HepG2 (cell line): ENCODE results near the gene OSBPL10. TPM values are rescaled to one million over a fixed set of nuclear protein-coding genes. Genes with fewer than 3 reads are reported as not detected.

Source experiments
- ATAC-seq: fragments of 200-7000 bp; cut with Tn5 transposase; 3 replicates; pipeline ENCODE4 v1.9.1; 2020; ENCODE audit warnings: mild to moderate bottlenecking, moderate library complexity
- BruUV-seq: library from RNA; stranded (reverse); fragments of 400-500 nt; replicated peaks from 2 replicates; lab custom pipeline; 2021; lab: Mats Ljungman, UMichigan
- CTCF ChIA-PET: fragments of 300-600 bp; formaldehyde crosslinking; extraction: SDS; loops from one replicate; lab custom pipeline; 2021; ENCODE audit warnings: low total read pairs, inconsistent platforms, low intra/inter-chr PET ratio; lab: Yijun Ruan, JAX
- POLR2A ChIA-PET: fragments of 350-600 bp; sonication (Branson Sonifier 250); formaldehyde crosslinking; loops from one replicate; lab custom pipeline; 2020; ENCODE audit warnings: antibody characterized with exemption, inconsistent platforms; lab: Yijun Ruan, JAX
- DNase-seq: peaks from one replicate; pipeline ENCODE4 v3.0.0-alpha.2; 2015; ENCODE audit warnings: low spot score
- FAIRE-seq: peaks from 3 replicates; lab custom pipeline; 2011; peaks lifted over from hg19 to GRCh38; lab: Jason Lieb, UNC
- H2AFZ ChIP-seq: one replicate; pipeline ENCODE4 v1.6.1; 2011; ENCODE audit warnings: low read length, inconsistent platforms
- H3K27ac ChIP-seq: fragments of 300-600 bp; 3 replicates; pipeline ENCODE4 v1.8.0; 2011; ENCODE audit warnings: mixed run types, mild to moderate bottlenecking, mixed read lengths, low read length, inconsistent platforms; ENCODE audit not compliant: insufficient read depth; ENCODE audit errors: extremely low read length
- H3K27me3 ChIP-seq, 2 experiments: fragments of 200-600 bp in 1 of 2; 2 replicates in 1 of 2; 3 replicates in 1 of 2; pipeline versions ENCODE4 v1.6.0 to v1.8.0; 2011; ENCODE audit warnings: low read length in 2 of 2, mild to moderate bottlenecking in 2 of 2, moderate library complexity in 2 of 2, inconsistent platforms in 1 of 2; ENCODE audit not compliant: insufficient read depth in 2 of 2, control insufficient read depth in 1 of 2
- H3K36me3 ChIP-seq, 2 experiments: fragments of 200-600 bp in 1 of 2; replicated peaks in 1 of 2; 2 replicates in 1 of 2; 3 replicates in 1 of 2; pipeline versions ENCODE4 v1.5.1 to v1.8.0; 2011; ENCODE audit warnings: low read length in 2 of 2, inconsistent platforms in 1 of 2; ENCODE audit not compliant: insufficient read depth in 2 of 2, control insufficient read depth in 1 of 2
- H3K4me1 ChIP-seq: 2 replicates; pipeline ENCODE4 v1.5.1; 2012; ENCODE audit warnings: low read length, inconsistent platforms; ENCODE audit not compliant: insufficient read depth
- H3K4me2 ChIP-seq: 2 replicates; pipeline ENCODE4 v1.6.0; 2011; ENCODE audit warnings: low read depth, low read length, inconsistent platforms
- H3K4me3 ChIP-seq, 3 experiments: fragments of 200-600 bp in 1 of 3; sonication (generic), shearing (Covaris generic) in 1 of 3; replicated peaks in 1 of 3; 2 replicates each; pipeline ENCODE4 v1.5.1; 2011 to 2016; ENCODE audit warnings: low read length in 3 of 3, inconsistent platforms in 2 of 3, low read depth in 2 of 3, mild to moderate bottlenecking in 2 of 3, control low read depth in 1 of 3, mixed read lengths in 1 of 3; ENCODE audit not compliant: insufficient read depth in 1 of 3
- H3K79me2 ChIP-seq: one replicate; pipeline ENCODE4 v1.6.1; 2011; ENCODE audit warnings: low read length, inconsistent platforms; ENCODE audit not compliant: insufficient read depth
- H3K9ac ChIP-seq: 2 replicates; pipeline ENCODE4 v1.6.0; 2011; ENCODE audit warnings: mild to moderate bottlenecking, low read depth, low read length, inconsistent platforms; ENCODE audit not compliant: insufficient read depth
- H3K9me3 ChIP-seq: 2 replicates; pipeline ENCODE4 v1.5.1; 2012; ENCODE audit warnings: mild to moderate bottlenecking, low read length
- H4K20me1 ChIP-seq: 2 replicates; pipeline ENCODE4 v1.6.0; 2011; ENCODE audit warnings: inconsistent platforms, mild to moderate bottlenecking, low read length, moderate library complexity; ENCODE audit not compliant: insufficient read depth
- CC2D1A ChIP-seq: sonication (generic); formaldehyde crosslinking; IDR thresholded peaks from 2 replicates; pipeline ENCODE4 v1.8.1; 2023; ENCODE audit warnings: mild to moderate bottlenecking, missing genetic modification reagents
- CCDC6 ChIP-seq: sonication (generic); formaldehyde crosslinking; IDR thresholded peaks from 2 replicates; pipeline ENCODE4 v1.8.1; 2022; ENCODE audit warnings: mild to moderate bottlenecking, missing genetic modification reagents, moderate library complexity
- CREB1 ChIP-seq, 2 experiments: fragments of 450-650 bp in 1 of 2; IDR thresholded peaks; 2 replicates each; pipeline ENCODE4 v1.6.1; 2016 to 2017; ENCODE audit warnings: control low read depth in 1 of 2, mild to moderate bottlenecking in 1 of 2, missing compliant biosample characterization in 1 of 2, missing genetic modification characterization in 1 of 2
- GATAD2A ChIP-seq: IDR thresholded peaks from 2 replicates; pipeline ENCODE4 v1.6.1; 2016
- HDAC2 ChIP-seq: sonication (generic); formaldehyde crosslinking; IDR thresholded peaks from 2 replicates; pipeline ENCODE4 v1.4.0; 2020; ENCODE audit warnings: missing genetic modification reagents
- HOXA3 ChIP-seq: sonication (generic); formaldehyde crosslinking; IDR thresholded peaks from 2 replicates; pipeline ENCODE4 v1.5.0; 2020; ENCODE audit warnings: missing genetic modification reagents
- MAFG ChIP-seq: sonication (generic); formaldehyde crosslinking; IDR thresholded peaks from 2 replicates; pipeline ENCODE4 v1.5.1; 2020; ENCODE audit warnings: mild to moderate bottlenecking, missing genetic modification reagents
- NCOA5 ChIP-seq: sonication (generic); formaldehyde crosslinking; IDR thresholded peaks from 2 replicates; pipeline ENCODE4 v1.4.0; 2020; ENCODE audit warnings: missing genetic modification reagents
- NFYC ChIP-seq: IDR thresholded peaks from 2 replicates; pipeline ENCODE4 v1.6.1; 2016; ENCODE audit warnings: missing genetic modification reagents, missing compliant biosample characterization
- NR1H2 ChIP-seq: sonication (generic); formaldehyde crosslinking; IDR thresholded peaks from 2 replicates; pipeline ENCODE4 v1.8.1; 2022; ENCODE audit warnings: low read depth, missing genetic modification reagents, borderline replicate concordance
- POLR2AphosphoS5 ChIP-seq: IDR thresholded peaks from 2 replicates; pipeline ENCODE4 v1.6.1; 2012; ENCODE audit warnings: low read depth, low read length
- SYNCRIP ChIP-seq: fragments of 200-400 bp; formaldehyde crosslinking; IDR thresholded peaks from 2 replicates; pipeline ENCODE4 v1.6.1; 2018; ENCODE audit warnings: mild to moderate bottlenecking, low read depth, low read length; ENCODE audit not compliant: insufficient read depth
- TBX2 ChIP-seq: sonication (generic); formaldehyde crosslinking; IDR thresholded peaks from 2 replicates; pipeline ENCODE4 v1.5.0; 2020; ENCODE audit warnings: missing genetic modification reagents, mild to moderate bottlenecking, borderline replicate concordance
- U2AF2 ChIP-seq: fragments of 200-400 bp; formaldehyde crosslinking; IDR thresholded peaks from 2 replicates; pipeline ENCODE4 v1.6.1; 2017; ENCODE audit warnings: low read depth, mild to moderate bottlenecking, low read length
- XRCC5 ChIP-seq: fragments of 200-400 bp; formaldehyde crosslinking; optimal IDR thresholded peaks from 2 replicates; pipeline ENCODE3; 2017; ENCODE audit warnings: mild to moderate bottlenecking, low read length
- ZNF3 ChIP-seq: IDR thresholded peaks from 2 replicates; pipeline ENCODE4 v1.7.0; 2017; ENCODE audit warnings: inconsistent platforms
- ZNF563 ChIP-seq: sonication (generic); formaldehyde crosslinking; IDR thresholded peaks from 2 replicates; pipeline ENCODE4 v1.8.0; 2022; ENCODE audit warnings: mild to moderate bottlenecking, moderate library complexity, missing genetic modification reagents
- ZNF879 ChIP-seq: sonication (generic); formaldehyde crosslinking; IDR thresholded peaks from 2 replicates; pipeline ENCODE4 v1.8.1; 2023; ENCODE audit warnings: missing genetic modification reagents
- WGBS: methylation state at CpG from one replicate; pipeline ENCODE4 v1.1.6; 2017; ENCODE audit warnings: low lambda C conversion rate; 5-methylcytosine and 5-hydroxymethylcytosine counted together
- in situ Hi-C: cut with HindIII; loops from 2 replicates; pipeline ENCODE4 v1.10.0; 2017; ENCODE audit warnings: low pct_unique_long_range_greater_than_20kb; ENCODE audit not compliant: extremely low pct_ligation_motif_present
- intact Hi-C: fragments of 100-400 bp; cut with micrococcal nuclease; formaldehyde crosslinking; loops from one replicate; pipeline ENCODE4 v1.10.0; 2022; ENCODE audit not compliant: unreplicated experiment
- polyA plus RNA-seq, 8 experiments: library from polyadenylated mRNA; depleted of rRNA in 3 of 8; stranded (reverse) in 7 of 8; unstranded in 1 of 8; fragments of >200 nt; fragmentation: Illumina TruSeq in 4 of 8; extraction: Trizol in 4 of 8; gene quantifications; 2 replicates each; pipeline versions ENCODE4 v1.2.1 to v1.2.3, GENCODE V29; 2011 to 2016; ENCODE audit warnings: low read depth in 4 of 8, missing spikeins in 1 of 8, mixed read lengths in 1 of 8; ENCODE audit not compliant: insufficient read depth in 1 of 8
- total RNA-seq, 5 experiments: library from RNA; depleted of rRNA; stranded (reverse); fragments of >200 nt; fragmentation: Illumina TruSeq; extraction: Trizol; gene quantifications; 2 replicates each; pipeline ENCODE4 v1.2.3, GENCODE V29; 2016; ENCODE audit warnings: low read depth in 1 of 5
- TF ChIP-seq, protein P1 (sequence below): sonication (generic); formaldehyde crosslinking; IDR thresholded peaks from 2 replicates; pipeline ENCODE4 v1.5.1; 2020; ENCODE audit warnings: missing genetic modification reagents, mild to moderate bottlenecking, borderline replicate concordance
- TF ChIP-seq, protein P2 (sequence below): sonication (generic); formaldehyde crosslinking; IDR thresholded peaks from 2 replicates; pipeline ENCODE4 v1.4.0; 2020; ENCODE audit warnings: mild to moderate bottlenecking, missing genetic modification reagents

Gene OSBPL10
- total and polyA plus RNA-seq, 2 of the 13 experiments (the other 11 are each of a cell fraction or from before 2014, with no cell fraction given) = 10.3 to 28.6 TPM

GRCh38 chr3:31892500-31892899, 88.6 kb downstream of the OSBPL10 start:
- no peak overlapping the region for H3K9ac ChIP-seq
- H2AFZ ChIP-seq = no peak overlapping the region
- peaks cover 12% of the 10 kb centered on the region for H3K4me1 ChIP-seq
- H3K4me3 ChIP-seq = no peak overlapping the region
- no peak overlapping the region for H3K4me2 ChIP-seq
- H3K27me3 ChIP-seq = no peaks in the 10 kb centered on the region
- H3K79me2 ChIP-seq = peaks cover 25% of the 10 kb centered on the region
- 89% methylated on average over 5 of the region's 5 CpGs for WGBS
- H3K27ac ChIP-seq = no peak overlapping the region
- in situ Hi-C loops (no loop called here), intact Hi-C loops (no loop called here)
- TF ChIP-seq CCDC6 = no peak
- TF ChIP-seq NFYC (CRISPR knock-in tag) = no peak
- TF ChIP-seq NR1H2 (CRISPR knock-in tag) = no peak
- no peak for TF ChIP-seq ZNF563
- H3K36me3 ChIP-seq = peaks cover 0 to 4% of the 10 kb centered on the region in 2 experiments; a peak in 2 of 5 replicates
- FAIRE-seq (no peak), DNase-seq (no peak), ATAC-seq (no peak)
- no TSS peak for BruUV-seq
- CTCF ChIA-PET = no interaction called here
- POLR2A ChIA-PET = no interaction called here
- H4K20me1 ChIP-seq = no peaks in the 10 kb centered on the region
- no peaks in the 10 kb centered on the region for H3K9me3 ChIP-seq

GRCh38 chr3:31891876-31892455, 89.1 kb downstream of the OSBPL10 start:
- Histone ChIP-seq H4K20me1 (no peaks in the 10 kb centered on the region), H3K36me3 (peaks cover 0 to 4% of the 10 kb centered on the region in 2 experiments; a peak in 2 of 5 replicates), H3K4me2 (no peak overlapping the region), H3K9ac (no peak overlapping the region), H3K4me1 (peaks cover 13% of the 10 kb centered on the region), H3K27me3 (no peaks in the 10 kb centered on the region), H3K27ac (no peak overlapping the region), H2AFZ (no peak overlapping the region), H3K4me3 (no peak overlapping the region), H3K9me3 (no peaks in the 10 kb centered on the region), H3K79me2 (peaks cover 25% of the 10 kb centered on the region)
- WGBS = 95% methylated on average over 11 of the region's 11 CpGs
- ATAC-seq = no peak
- intact Hi-C loops (no loop called here), in situ Hi-C loops (no loop called here)
- FAIRE-seq = no peak
- BruUV-seq = no TSS peak
- ChIA-PET CTCF (no interaction called here), POLR2A (no interaction called here)
- DNase-seq = no peak
- TF ChIP-seq CC2D1A (CRISPR knock-in tag) (no peak), TBX2 (CRISPR knock-in tag) (no peak), GATAD2A (no peak), CREB1 (IDR thresholded peaks at IDR 0.05) (no peak), CREB1 (CRISPR knock-in tag; IDR thresholded peaks at IDR 0.05) (no peak), U2AF2 (no peak), SYNCRIP (no peak), XRCC5 (no peak), ZNF879 (CRISPR knock-in tag) (no peak), MAFG (CRISPR knock-in tag) (no peak), NCOA5 (CRISPR knock-in tag) (no peak), POLR2AphosphoS5 (no peak), ZNF3 (CRISPR knock-in tag) (no peak), HDAC2 (CRISPR knock-in tag) (no peak), HOXA3 (CRISPR knock-in tag) (no peak)
- TF ChIP-seq, protein P1, sequence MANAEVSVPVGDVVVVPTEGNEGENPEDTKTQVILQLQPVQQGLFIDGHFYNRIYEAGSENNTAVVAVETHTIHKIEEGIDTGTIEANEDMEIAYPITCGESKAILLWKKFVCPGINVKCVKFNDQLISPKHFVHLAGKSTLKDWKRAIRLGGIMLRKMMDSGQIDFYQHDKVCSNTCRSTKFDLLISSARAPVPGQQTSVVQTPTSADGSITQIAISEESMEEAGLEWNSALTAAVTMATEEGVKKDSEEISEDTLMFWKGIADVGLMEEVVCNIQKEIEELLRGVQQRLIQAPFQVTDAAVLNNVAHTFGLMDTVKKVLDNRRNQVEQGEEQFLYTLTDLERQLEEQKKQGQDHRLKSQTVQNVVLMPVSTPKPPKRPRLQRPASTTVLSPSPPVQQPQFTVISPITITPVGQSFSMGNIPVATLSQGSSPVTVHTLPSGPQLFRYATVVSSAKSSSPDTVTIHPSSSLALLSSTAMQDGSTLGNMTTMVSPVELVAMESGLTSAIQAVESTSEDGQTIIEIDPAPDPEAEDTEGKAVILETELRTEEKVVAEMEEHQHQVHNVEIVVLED = no peak
- TF ChIP-seq, protein P2, sequence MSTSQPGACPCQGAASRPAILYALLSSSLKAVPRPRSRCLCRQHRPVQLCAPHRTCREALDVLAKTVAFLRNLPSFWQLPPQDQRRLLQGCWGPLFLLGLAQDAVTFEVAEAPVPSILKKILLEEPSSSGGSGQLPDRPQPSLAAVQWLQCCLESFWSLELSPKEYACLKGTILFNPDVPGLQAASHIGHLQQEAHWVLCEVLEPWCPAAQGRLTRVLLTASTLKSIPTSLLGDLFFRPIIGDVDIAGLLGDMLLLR = no peak
